GM12878 (cell line): ENCODE results near the gene NLRC5. TPM values are rescaled to one million over a fixed set of nuclear protein-coding genes. Genes with fewer than 3 reads are reported as not detected.
A peak's percentile ranks its signal among the peaks of the same experiment; 100 is the strongest.
"Not testable (repeated sequence)": the region's sequence is repeated elsewhere in the genome, so short reads cannot be mapped to it uniquely, and the experiment has no call there.

ENCODE experiments used
- ATAC-seq: fragments of 200-7000 bp; cut with Tn5 transposase; 3 replicates; pipeline ENCODE4 v1.9.1; 2020; ENCODE audit warnings: mild to moderate bottlenecking, moderate library complexity
- BruUV-seq: library from RNA; stranded (reverse); fragments of 400-500 nt; replicated peaks from 2 replicates; lab custom pipeline; 2021; lab: Mats Ljungman, UMichigan
- CTCF ChIA-PET: fragments of 300-600 bp; sonication (Branson Sonifier 250); formaldehyde crosslinking; extraction: SDS; loops from one replicate; lab custom pipeline; 2021; ENCODE audit warnings: inconsistent platforms; lab: Yijun Ruan, JAX
- POLR2A ChIA-PET: fragments of 350-600 bp; formaldehyde crosslinking; extraction: SDS; loops from one replicate; lab custom pipeline; 2021; ENCODE audit warnings: inconsistent platforms; lab: Charles Lee
- RAD21 ChIA-PET: fragments of 300-600 bp; sonication (Branson Sonifier 250); formaldehyde crosslinking; loops from one replicate; lab custom pipeline; 2023; ENCODE audit warnings: antibody characterized with exemption; ENCODE audit not compliant: unreplicated experiment; lab: Charles Lee
- SMC1A ChIA-PET: fragments of 300-600 bp; sonication (Branson Sonifier 250); formaldehyde crosslinking; loops from one replicate; lab custom pipeline; 2023; ENCODE audit not compliant: unreplicated experiment, uncharacterized antibody; lab: Charles Lee
- DNase-seq: peaks from one replicate; pipeline ENCODE4 v3.0.0-alpha.2; 2011; ENCODE audit warnings: low read depth, low spot score
- FAIRE-seq: peaks from 3 replicates; lab custom pipeline; 2011; peaks lifted over from hg19 to GRCh38; lab: Jason Lieb, UNC
- H2AFZ ChIP-seq: 2 replicates; pipeline ENCODE4 v1.6.0; 2011; ENCODE audit warnings: low read depth, low read length, control low read depth; ENCODE audit not compliant: control insufficient read depth
- H3K27ac ChIP-seq: 2 replicates; pipeline ENCODE4 v1.5.1; 2011; ENCODE audit warnings: control low read depth; ENCODE audit not compliant: control insufficient read depth, insufficient read depth
- H3K27me3 ChIP-seq, 2 experiments: replicated peaks in 1 of 2; 2 replicates each; pipeline versions ENCODE4 v1.6.0 to v1.6.1; 2011; ENCODE audit warnings: low read length in 1 of 2; ENCODE audit not compliant: control insufficient read depth in 2 of 2, insufficient read depth in 2 of 2
- H3K36me3 ChIP-seq, 2 experiments: 2 replicates each; pipeline ENCODE4 v1.5.1; 2011; ENCODE audit warnings: low read length in 1 of 2; ENCODE audit not compliant: control insufficient read depth in 2 of 2, insufficient read depth in 2 of 2
- H3K4me1 ChIP-seq: 2 replicates; pipeline ENCODE4 v1.6.1; 2011; ENCODE audit warnings: mild to moderate bottlenecking, low read length, moderate library complexity, mixed read lengths; ENCODE audit not compliant: control insufficient read depth, insufficient read depth
- H3K4me2 ChIP-seq: 2 replicates; pipeline ENCODE4 v1.6.0; 2011; ENCODE audit warnings: control low read depth; ENCODE audit not compliant: control insufficient read depth, insufficient read depth
- H3K4me3 ChIP-seq: fragments of 200-600 bp; sonication (generic); 2 replicates; pipeline ENCODE4 v1.5.1; 2016
- H3K79me2 ChIP-seq: 2 replicates; pipeline ENCODE4 v1.6.0; 2011; ENCODE audit warnings: low read length; ENCODE audit not compliant: control insufficient read depth, insufficient read depth
- H3K9ac ChIP-seq: 2 replicates; pipeline ENCODE4 v1.8.0; 2011; ENCODE audit warnings: low read length, control low read depth, mixed read lengths; ENCODE audit not compliant: control insufficient read depth, insufficient read depth
- H3K9me3 ChIP-seq: replicated peaks from 3 replicates; pipeline ENCODE4 v1.5.1; 2011; ENCODE audit warnings: mild to moderate bottlenecking, low read length; ENCODE audit not compliant: control insufficient read depth, insufficient read depth
- H4K20me1 ChIP-seq: 2 replicates; pipeline ENCODE4 v1.6.0; 2011; ENCODE audit not compliant: control insufficient read depth, insufficient read depth
- CEBPZ ChIP-seq: fragments of 150-350 bp; IDR thresholded peaks from 2 replicates; pipeline ENCODE4 v1.6.1; 2016; ENCODE audit warnings: low read depth, low read length
- CREM ChIP-seq: IDR thresholded peaks from 2 replicates; pipeline ENCODE4 v1.6.1; 2014; ENCODE audit warnings: antibody characterized with exemption, low read depth
- DPF2 ChIP-seq: fragments of 450-650 bp; IDR thresholded peaks from 2 replicates; pipeline ENCODE4 v1.6.1; 2017; ENCODE audit warnings: mild to moderate bottlenecking
- FOXM1 ChIP-seq: IDR thresholded peaks from 2 replicates; pipeline ENCODE4 v1.6.1; 2012; ENCODE audit warnings: low read depth, mild to moderate bottlenecking, inconsistent platforms, low read length, moderate library complexity
- IKZF1 ChIP-seq: fragments of 450-650 bp; conservative IDR thresholded peaks from 2 replicates; pipeline ENCODE4 v1.6.1; 2017; ENCODE audit warnings: antibody characterized with exemption, mild to moderate bottlenecking
- NFYA ChIP-seq: IDR thresholded peaks from 2 replicates; pipeline ENCODE4 v1.6.1; 2011; ENCODE audit warnings: low read depth, mild to moderate bottlenecking, low read length, improper control_type of control experiment, borderline replicate concordance
- POLR2A ChIP-seq: IDR thresholded peaks from 2 replicates; pipeline ENCODE4 v1.6.1; 2011; ENCODE audit warnings: low read depth, mild to moderate bottlenecking, low read length
- POLR2AphosphoS5 ChIP-seq: IDR thresholded peaks from 2 replicates; pipeline ENCODE4 v1.6.1; 2011; ENCODE audit warnings: mild to moderate bottlenecking, low read length, inconsistent platforms
- RFX5 ChIP-seq: IDR thresholded peaks from 2 replicates; pipeline ENCODE4 v1.6.1; 2011; ENCODE audit warnings: low read depth, low read length, improper control_type of control experiment
- RUNX3 ChIP-seq: IDR thresholded peaks from 2 replicates; pipeline ENCODE4 v1.6.1; 2012; ENCODE audit warnings: low read length, inconsistent platforms
- SMARCA5 ChIP-seq: fragments of 450-650 bp; IDR thresholded peaks from 2 replicates; pipeline ENCODE4 v1.6.1; 2017; ENCODE audit warnings: mild to moderate bottlenecking
- TARDBP ChIP-seq: IDR thresholded peaks from 2 replicates; pipeline ENCODE4 v1.6.1; 2016; ENCODE audit warnings: borderline replicate concordance
- ZBED1 ChIP-seq: IDR thresholded peaks from 2 replicates; pipeline ENCODE4 v1.6.1; 2016; ENCODE audit warnings: borderline replicate concordance
- WGBS: methylation state at CpG from one replicate; pipeline ENCODE4 v1.1.6; 2016; ENCODE audit warnings: low lambda C conversion rate; ENCODE audit not compliant: insufficient replicate concordance, insufficient coverage; ENCODE audit errors: missing lambda C conversion rate; 5-methylcytosine and 5-hydroxymethylcytosine counted together
- in situ Hi-C: fragments of 300-500 bp; cut with MboI; formaldehyde crosslinking; loops from 9 replicates; pipeline ENCODE4 v1.14.3; 2018; ENCODE audit warnings: mixed read lengths
- intact Hi-C: fragments of 100-400 bp; cut with micrococcal nuclease; formaldehyde crosslinking; loops from one replicate; pipeline ENCODE4 v1.14.2; 2022; ENCODE audit not compliant: unreplicated experiment
- polyA plus RNA-seq, 11 experiments: library from polyadenylated mRNA; depleted of rRNA in 4 of 11; unstranded in 6 of 11; stranded (reverse) in 5 of 11; fragments of >200 nt; fragmentation: Nextera tagmentation in 4 of 11; fragmentation: Illumina TruSeq in 1 of 11; extraction: Ambion mirVana in 4 of 11; extraction: Trizol in 1 of 11; gene quantifications; 1 replicate in 1 of 11; 2 replicates in 10 of 11; pipeline versions ENCODE4 v1.2.1 to v1.2.3, GENCODE V29; 2011 to 2016; ENCODE audit warnings: inconsistent platforms in 2 of 11, missing spikeins in 2 of 11, low read depth in 1 of 11
- total RNA-seq, 4 experiments: library from RNA; depleted of rRNA in 3 of 4; stranded (reverse); fragments of >200 nt in 3 of 4; fragmentation: Illumina TruSeq in 1 of 4; extraction: Trizol in 1 of 4; gene quantifications; 2 replicates each; pipeline versions ENCODE4 v1.2.1 to v1.2.3, GENCODE V29; 2013 to 2021
- TF ChIP-seq, protein P1 (sequence below): IDR thresholded peaks from 2 replicates; pipeline ENCODE4 v1.6.1; 2011; ENCODE audit warnings: low read depth, mild to moderate bottlenecking, low read length, moderate library complexity, borderline replicate concordance; ENCODE audit errors: extremely low read depth
- TF ChIP-seq, protein P2 (sequence below): fragments of 450-650 bp; conservative IDR thresholded peaks from 2 replicates; pipeline ENCODE4 v1.6.1; 2017; ENCODE audit warnings: mild to moderate bottlenecking, moderate library complexity

The NLRC5 gene
- total and polyA plus RNA-seq, 10 of the 15 experiments (the other 5 are each of a cell fraction or from before 2014, with no cell fraction given) = 13.1 to 105 (median 57.3) TPM

- TF ChIP-seq RFX5 (no peak), POLR2AphosphoS5 (peak; percentile 78), RUNX3 (peak; percentile 66), ZBED1 (no peak), NFYA (no peak), CEBPZ (no peak), POLR2A (peak; percentile 63), TARDBP (no peak), IKZF1 (no peak; the same call in 1 of the 2 replicates), DPF2 (no peak), FOXM1 (peak; percentile 19; the same call in 1 of the 2 replicates), CREM (no peak), SMARCA5 (no peak; the same call in 1 of the 2 replicates)
- TF ChIP-seq, protein P1, sequence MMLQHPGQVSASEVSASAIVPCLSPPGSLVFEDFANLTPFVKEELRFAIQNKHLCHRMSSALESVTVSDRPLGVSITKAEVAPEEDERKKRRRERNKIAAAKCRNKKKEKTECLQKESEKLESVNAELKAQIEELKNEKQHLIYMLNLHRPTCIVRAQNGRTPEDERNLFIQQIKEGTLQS = no peak
- TF ChIP-seq, protein P2, sequence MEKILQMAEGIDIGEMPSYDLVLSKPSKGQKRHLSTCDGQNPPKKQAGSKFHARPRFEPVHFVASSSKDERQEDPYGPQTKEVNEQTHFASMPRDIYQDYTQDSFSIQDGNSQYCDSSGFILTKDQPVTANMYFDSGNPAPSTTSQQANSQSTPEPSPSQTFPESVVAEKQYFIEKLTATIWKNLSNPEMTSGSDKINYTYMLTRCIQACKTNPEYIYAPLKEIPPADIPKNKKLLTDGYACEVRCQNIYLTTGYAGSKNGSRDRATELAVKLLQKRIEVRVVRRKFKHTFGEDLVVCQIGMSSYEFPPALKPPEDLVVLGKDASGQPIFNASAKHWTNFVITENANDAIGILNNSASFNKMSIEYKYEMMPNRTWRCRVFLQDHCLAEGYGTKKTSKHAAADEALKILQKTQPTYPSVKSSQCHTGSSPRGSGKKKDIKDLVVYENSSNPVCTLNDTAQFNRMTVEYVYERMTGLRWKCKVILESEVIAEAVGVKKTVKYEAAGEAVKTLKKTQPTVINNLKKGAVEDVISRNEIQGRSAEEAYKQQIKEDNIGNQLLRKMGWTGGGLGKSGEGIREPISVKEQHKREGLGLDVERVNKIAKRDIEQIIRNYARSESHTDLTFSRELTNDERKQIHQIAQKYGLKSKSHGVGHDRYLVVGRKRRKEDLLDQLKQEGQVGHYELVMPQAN = no peak
Observed at GRCh38 chr16:56990407-56991286, 1.3 kb downstream of the NLRC5 start (continued).

GRCh38 chr16:56992431-56992830 is 3.1 kb downstream of the NLRC5 start:
- peaks cover 21% of the 10 kb centered on the region for H3K4me1 ChIP-seq
- ATAC-seq, H3K9ac ChIP-seq, intact Hi-C loops, H3K27me3 ChIP-seq, H3K9me3 ChIP-seq, FAIRE-seq, H4K20me1 ChIP-seq, H2AFZ ChIP-seq, H3K27ac ChIP-seq, DNase-seq, H3K4me2 ChIP-seq, H3K4me3 ChIP-seq, H3K36me3 ChIP-seq, BruUV-seq, in situ Hi-C loops: not testable (repeated sequence)
- RAD21 ChIA-PET = interaction anchor here (0.9 to 22.0 kb wide), 6 partner anchors 10 to 53 kb away, joined by 3 to 473 read pairs (median 6); partner anchors contain the start of gene NLRC5
- POLR2A ChIA-PET = interaction anchor here (0.6 to 10.0 kb wide), 9 partner anchors 9 to 49 kb away, joined by 3 to 216 read pairs (median 4); partner anchors contain the start of gene NLRC5
- CTCF ChIA-PET = interaction anchor here (1.3 to 1.7 kb wide), 9 partner anchors 8 to 53 kb away, joined by 3 to 14 read pairs (median 5); no protein-coding TSS in a partner anchor
- SMC1A ChIA-PET = interaction anchor here (0.7 to 6.3 kb wide), 15 partner anchors 10 to 60 kb away, joined by 3 to 60 read pairs (median 4); no protein-coding TSS in a partner anchor
- WGBS = 100% methylated on average over 1 of the region's 1 CpG
- peaks cover 91% of the 10 kb centered on the region for H3K79me2 ChIP-seq
